Upper lobe of right lung (tissue), 1 donor: Measurements from ENCODE around the gene SAP25. TPM values are rescaled to one million over a fixed set of nuclear protein-coding genes. Genes with fewer than 3 reads are reported as not detected.
A peak's percentile ranks its signal among the peaks of the same experiment; 100 is the strongest.

Experiments
- ATAC-seq: fragments of 200-7000 bp; cut with Tn5 transposase; one replicate; pipeline ENCODE4 v1.9.1; 2020; ENCODE audit warnings: mild to moderate bottlenecking, moderate library complexity
- DNase-seq: peaks from one replicate; pipeline ENCODE4 v3.0.0-alpha.2; 2020
- H3K27ac ChIP-seq: fragments of 200-600 bp; one replicate; pipeline ENCODE4 v1.8.0; 2022
- H3K27me3 ChIP-seq: fragments of 200-600 bp; one replicate; pipeline ENCODE4 v1.8.0; 2022; ENCODE audit warnings: mild to moderate bottlenecking
- H3K36me3 ChIP-seq: fragments of 200-600 bp; one replicate; pipeline ENCODE4 v1.8.0; 2022
- H3K4me1 ChIP-seq: fragments of 200-600 bp; one replicate; pipeline ENCODE4 v1.8.0; 2022
- H3K4me3 ChIP-seq: fragments of 200-600 bp; one replicate; pipeline ENCODE4 v1.8.0; 2022; ENCODE audit warnings: mild to moderate bottlenecking
- H3K9me3 ChIP-seq: fragments of 200-600 bp; one replicate; pipeline ENCODE4 v1.8.0; 2022
- intact Hi-C: fragments of 100-400 bp; cut with DNase I; formaldehyde crosslinking; loops from one replicate; pipeline ENCODE4 v1.11.0; 2022
- total RNA-seq: library from RNA; stranded (reverse); fragmentation: NEBNext Ultra II Directional; extraction: Animal tissue kit (Norgen Biotek cat#: 25700); gene quantifications from one replicate; pipeline ENCODE4 v1.2.1, GENCODE V29; 2021
- TF ChIP-seq, protein P1 (sequence below): fragments of 200-600 bp; IDR thresholded peaks from one replicate; pipeline ENCODE4 v1.8.0; 2022; ENCODE audit warnings: antibody characterized with exemption
- donor health status: DM: no; HTN: yes; CAD: no; lungs with severe emphysema.

The SAP25 gene
- total RNA-seq, 1 donor from 2014 or later: 6.4 TPM

DNA sequence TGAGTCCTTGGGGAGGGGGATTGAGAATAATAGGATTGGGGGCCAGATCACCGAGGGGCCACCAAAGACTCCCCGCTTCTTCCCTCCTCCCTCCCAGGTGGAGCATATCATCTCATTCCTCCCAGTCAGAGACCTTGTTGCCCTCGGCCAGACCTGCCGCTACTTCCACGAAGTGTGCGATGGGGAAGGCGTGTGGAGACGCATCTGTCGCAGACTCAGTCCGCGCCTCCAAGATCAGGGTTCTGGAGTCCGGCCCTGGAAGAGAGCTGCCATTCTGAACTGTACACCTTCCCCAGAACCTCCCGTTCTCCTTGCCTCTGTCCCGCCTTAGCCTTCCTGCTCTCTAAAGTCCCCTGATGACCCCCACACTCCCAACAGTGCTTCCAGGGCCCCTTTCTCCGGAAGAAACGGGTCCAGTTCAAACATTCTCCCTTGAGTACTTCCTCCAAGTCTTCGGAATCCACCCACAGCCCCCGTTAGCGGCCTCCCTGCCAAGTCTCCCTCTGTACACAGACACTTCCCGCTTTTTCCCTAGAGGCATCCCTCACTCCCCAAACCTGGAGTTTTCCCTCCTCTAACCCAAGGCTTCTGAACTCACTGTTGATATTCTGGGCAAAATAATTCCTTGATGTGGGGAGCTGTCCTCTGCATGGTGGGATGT is 16.5 kb upstream of the SAP25 start:
- Histone ChIP-seq H3K4me1 (peaks cover 5% of the 10 kb centered on the region), H3K27me3 (no peaks in the 10 kb centered on the region), H3K27ac (no peak overlapping the region), H3K9me3 (no peaks in the 10 kb centered on the region), H3K36me3 (no peaks in the 10 kb centered on the region), H3K4me3 (no peak overlapping the region)
- no peak for ATAC-seq
- DNase-seq: peak; percentile 52
- intact Hi-C loops: no loop called here
- TF ChIP-seq, protein P1, sequence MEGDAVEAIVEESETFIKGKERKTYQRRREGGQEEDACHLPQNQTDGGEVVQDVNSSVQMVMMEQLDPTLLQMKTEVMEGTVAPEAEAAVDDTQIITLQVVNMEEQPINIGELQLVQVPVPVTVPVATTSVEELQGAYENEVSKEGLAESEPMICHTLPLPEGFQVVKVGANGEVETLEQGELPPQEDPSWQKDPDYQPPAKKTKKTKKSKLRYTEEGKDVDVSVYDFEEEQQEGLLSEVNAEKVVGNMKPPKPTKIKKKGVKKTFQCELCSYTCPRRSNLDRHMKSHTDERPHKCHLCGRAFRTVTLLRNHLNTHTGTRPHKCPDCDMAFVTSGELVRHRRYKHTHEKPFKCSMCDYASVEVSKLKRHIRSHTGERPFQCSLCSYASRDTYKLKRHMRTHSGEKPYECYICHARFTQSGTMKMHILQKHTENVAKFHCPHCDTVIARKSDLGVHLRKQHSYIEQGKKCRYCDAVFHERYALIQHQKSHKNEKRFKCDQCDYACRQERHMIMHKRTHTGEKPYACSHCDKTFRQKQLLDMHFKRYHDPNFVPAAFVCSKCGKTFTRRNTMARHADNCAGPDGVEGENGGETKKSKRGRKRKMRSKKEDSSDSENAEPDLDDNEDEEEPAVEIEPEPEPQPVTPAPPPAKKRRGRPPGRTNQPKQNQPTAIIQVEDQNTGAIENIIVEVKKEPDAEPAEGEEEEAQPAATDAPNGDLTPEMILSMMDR: no peak

DNA sequence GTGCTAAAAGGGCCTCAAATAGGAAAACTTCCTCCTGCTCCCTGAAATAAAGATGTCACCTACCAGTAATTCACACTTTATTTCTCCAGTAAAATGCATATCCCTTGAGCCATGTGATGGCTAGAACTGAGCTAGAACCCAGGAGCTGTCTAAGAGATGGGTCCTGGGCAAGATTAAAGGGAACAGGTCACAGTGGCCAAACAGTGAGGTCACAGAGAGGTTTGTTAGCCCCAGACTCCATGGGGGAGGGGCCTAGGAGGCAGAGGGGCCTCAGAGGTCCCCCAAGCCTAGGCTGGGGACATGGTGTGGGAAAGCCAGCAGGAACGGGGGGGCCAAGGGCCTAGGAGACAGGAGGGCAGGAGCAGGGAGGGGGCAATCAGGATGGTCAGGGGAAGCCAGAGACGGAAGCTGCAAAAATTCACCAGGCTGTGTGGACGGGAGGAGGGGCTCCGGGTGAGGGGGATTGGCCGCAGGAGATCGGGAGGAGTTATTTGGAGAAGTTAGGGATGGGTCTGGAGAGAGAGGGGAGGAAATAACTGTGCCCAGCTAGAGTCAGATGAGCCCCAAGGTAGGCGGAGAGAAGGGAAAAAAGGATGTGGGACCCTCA is 15.7 kb upstream of the SAP25 start:
- ATAC-seq: no peak
- peaks cover 9% of the 10 kb centered on the region for H3K4me1 ChIP-seq
- H3K9me3 ChIP-seq: no peaks in the 10 kb centered on the region
- no peak overlapping the region for H3K4me3 ChIP-seq
- H3K27ac ChIP-seq: no peak overlapping the region
- no peak for DNase-seq
- intact Hi-C loops: no loop called here
- TF ChIP-seq, protein P1: no peak
- H3K27me3 ChIP-seq: no peaks in the 10 kb centered on the region
- H3K36me3 ChIP-seq: no peaks in the 10 kb centered on the region

DNA sequence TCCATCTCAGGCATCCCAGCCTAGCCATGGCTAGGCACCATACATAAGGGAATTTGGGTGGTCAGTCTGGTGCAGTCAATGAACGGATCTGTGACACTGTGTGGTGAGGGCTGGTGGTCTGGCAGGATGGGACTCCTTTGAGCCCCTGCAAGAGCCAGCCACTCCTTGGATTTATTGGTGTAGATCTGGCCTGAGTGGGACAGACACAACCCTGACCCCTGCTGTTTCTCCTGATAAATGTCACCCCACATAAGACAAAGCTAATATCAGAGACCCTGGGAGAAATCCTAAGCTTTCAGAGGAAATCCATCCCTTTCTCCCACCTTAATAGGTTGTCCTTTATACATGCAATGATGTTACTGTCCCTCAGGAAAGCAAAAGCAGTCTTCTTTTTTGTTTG is 14.7 kb upstream of the SAP25 start:
- Histone ChIP-seq H3K27ac (no peak overlapping the region), H3K36me3 (no peaks in the 10 kb centered on the region), H3K4me3 (no peak overlapping the region), H3K9me3 (no peaks in the 10 kb centered on the region), H3K4me1 (peaks cover 19% of the 10 kb centered on the region), H3K27me3 (no peaks in the 10 kb centered on the region)
- intact Hi-C loops: no loop called here
- TF ChIP-seq, protein P1: peak; percentile 35
- no peak for DNase-seq
- no peak for ATAC-seq

DNA sequence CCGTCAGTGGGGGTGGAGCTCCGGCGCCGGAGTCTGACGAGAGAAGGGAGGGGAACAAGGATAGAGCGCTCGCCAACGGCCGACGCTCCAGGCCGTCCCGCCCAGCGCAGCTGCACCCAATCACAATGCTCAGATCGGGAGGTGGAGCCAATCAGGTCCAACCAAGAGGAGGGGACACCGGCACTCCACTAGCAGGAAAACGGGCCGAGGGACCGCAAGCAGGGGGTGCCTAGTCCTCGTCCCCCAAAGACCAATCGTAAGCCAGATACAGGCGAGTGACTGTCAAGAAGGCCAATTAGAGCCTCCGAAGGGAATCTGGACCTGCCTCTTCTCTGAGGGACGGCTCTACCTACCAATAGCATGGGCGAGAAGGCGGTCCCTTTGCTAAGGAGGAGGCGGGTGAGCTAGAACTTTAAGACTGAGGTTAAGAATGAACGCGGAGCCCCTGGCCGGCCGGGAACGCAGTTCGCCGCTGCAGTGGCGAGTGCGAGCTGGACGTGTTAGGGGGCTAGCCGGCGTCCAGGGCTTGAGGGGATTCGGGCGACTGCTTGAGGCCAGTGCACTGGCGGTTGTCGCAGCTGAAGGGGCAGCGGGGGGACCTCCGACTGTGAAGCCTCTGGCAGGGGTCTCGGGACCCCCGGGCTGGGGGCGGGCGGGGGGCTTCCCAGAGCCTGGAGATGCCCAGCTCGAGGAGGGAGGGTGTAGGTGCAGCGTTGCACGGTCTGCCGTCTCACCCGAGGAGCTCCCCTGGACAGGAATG is 12.7 kb upstream of the SAP25 start, which contains the start of gene FBXO24:
TSS of gene FBXO24 (plus strand) at position 63 of the 760 bp plus-strand sequence. CDS start at position 361, 298 bp downstream.
- H3K27ac ChIP-seq: peak within 1 kb of the TSS; percentile 99
- peak; percentile 100 for DNase-seq
- H3K4me3 ChIP-seq: peak within 1 kb of the TSS; percentile 98
- no peaks in the 10 kb centered on the region for H3K9me3 ChIP-seq
- peak; percentile 89 for ATAC-seq
- intact Hi-C loops: no loop called here
- H3K36me3 ChIP-seq: peaks cover 17% of the 10 kb centered on the region
- H3K27me3 ChIP-seq: no peaks in the 10 kb centered on the region
- H3K4me1 ChIP-seq: peaks cover 39% of the 10 kb centered on the region
- TF ChIP-seq, protein P1: no peak

DNA sequence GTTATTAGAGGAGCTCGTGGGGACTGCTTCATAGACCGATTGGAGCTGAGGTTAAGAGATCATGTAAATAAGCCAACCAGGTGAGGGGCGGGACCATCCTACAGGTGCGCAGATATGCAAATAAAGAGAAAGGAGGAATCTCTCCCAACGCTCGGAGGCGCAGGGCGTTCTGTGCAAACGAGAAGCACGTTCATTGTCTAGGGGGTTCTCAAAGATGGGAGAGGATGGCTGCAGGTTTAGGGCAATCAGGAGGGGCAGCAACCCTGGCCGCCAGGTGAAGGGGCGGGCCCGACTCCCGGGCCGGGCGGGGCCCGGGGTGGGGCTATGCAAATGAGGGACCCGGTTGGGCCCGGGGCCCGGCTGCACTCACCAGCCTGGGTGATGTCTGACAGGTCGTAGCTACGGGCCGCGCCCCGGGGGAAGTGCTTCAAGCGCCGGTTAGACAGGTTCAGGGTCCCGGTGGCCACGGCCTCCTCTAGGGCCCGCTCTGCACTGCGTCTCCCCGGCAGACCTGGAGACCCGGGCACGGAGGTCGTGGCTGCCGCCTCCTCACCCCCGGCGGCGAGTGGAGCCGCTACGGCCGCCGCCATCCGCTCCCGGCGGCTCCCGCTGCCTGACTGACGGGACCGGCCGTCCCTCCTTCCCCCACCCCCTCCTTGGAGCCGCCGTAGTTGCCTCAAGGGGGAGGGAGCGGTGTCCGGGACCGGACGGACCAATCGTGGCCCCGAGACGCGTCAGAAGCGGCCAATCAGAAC is 12.0 kb upstream of the SAP25 start, which contains the start of gene LRCH4:
TSS of gene LRCH4 (minus strand) at position 619 of the 755 bp plus-strand sequence. CDS start at position 590, 29 bp downstream.
- Histone ChIP-seq H3K4me1 (peaks cover 41% of the 10 kb centered on the region), H3K27me3 (no peaks in the 10 kb centered on the region), H3K27ac (peak within 1 kb of the TSS; percentile 99), H3K4me3 (peak within 1 kb of the TSS; percentile 98), H3K36me3 (peaks cover 25% of the 10 kb centered on the region), H3K9me3 (no peaks in the 10 kb centered on the region)
- intact Hi-C loops: no loop called here
- DNase-seq (peak; percentile 88), ATAC-seq (peak; percentile 35)
- TF ChIP-seq, protein P1: no peak
